Thyroid gland (tissue), 4 donors: ENCODE data around the gene SIRT2. TPM values are rescaled to one million over a fixed set of nuclear protein-coding genes. Genes with fewer than 3 reads are reported as not detected.
"Not testable (repeated sequence)": the region's sequence is repeated elsewhere in the genome, so short reads cannot be mapped to it uniquely, and the experiment has no call there.

ENCODE experiments used
- DNase-seq, 2 donors: peaks; one replicate each; pipeline ENCODE4 v3.0.0-alpha.2; 2019
- H3K27ac ChIP-seq, 3 donors: fragments of 200-600 bp; sonication (generic); 1 replicate in 2 of 3; 2 replicates in 1 of 3; pipeline ENCODE4 v1.5.1; 2016 to 2019; ENCODE audit warnings: mild to moderate bottlenecking in 1 of 3, moderate library complexity in 1 of 3
- H3K27me3 ChIP-seq: fragments of 200-600 bp; sonication (generic); one replicate; pipeline ENCODE4 v1.5.1; 2019
- H3K36me3 ChIP-seq, 2 donors: fragments of 200-600 bp; sonication (generic); one replicate each; pipeline ENCODE4 v1.5.1; 2016 to 2019
- H3K4me1 ChIP-seq, 2 donors: fragments of 200-600 bp; sonication (generic); one replicate each; pipeline ENCODE4 v1.5.1; 2017 to 2019
- H3K4me3 ChIP-seq, 3 donors: fragments of 200-600 bp; sonication (generic); replicated peaks in 1 of 3; 1 replicate in 2 of 3; 2 replicates in 1 of 3; pipeline ENCODE4 v1.5.1; 2016; ENCODE audit warnings: mild to moderate bottlenecking in 1 of 3
- H3K9me3 ChIP-seq: fragments of 200-600 bp; sonication (generic); one replicate; pipeline ENCODE4 v1.5.1; 2017
- CTCF ChIP-seq, 6 experiments: fragments of 200-600 bp in 3 of 6; fragments of 450-650 bp in 3 of 6; sonication (generic) in 3 of 6; IDR thresholded peaks; one replicate each; pipeline ENCODE4 v1.5.1; 2016 to 2019; ENCODE audit warnings: antibody characterized with exemption in 6 of 6, mild to moderate bottlenecking in 2 of 6, inconsistent platforms in 1 of 6, moderate library complexity in 1 of 6
- POLR2A ChIP-seq, 2 donors: fragments of 450-650 bp; IDR thresholded peaks; one replicate each; pipeline ENCODE4 v1.6.1; 2017; ENCODE audit warnings: antibody characterized with exemption in 2 of 2, mild to moderate bottlenecking in 2 of 2, moderate library complexity in 1 of 2
- WGBS, 2 donors: methylation state at CpG; one replicate each; pipeline ENCODE4 v1.1.5; 2017; 5-methylcytosine and 5-hydroxymethylcytosine counted together
- intact Hi-C: fragments of 100-400 bp; cut with DNase I; formaldehyde crosslinking; loops from one replicate; pipeline ENCODE4 v1.15.1; 2023
- total RNA-seq, 4 donors: library from RNA; depleted of rRNA; stranded (reverse); fragments of >200 nt; gene quantifications; one replicate each; pipeline ENCODE4 v1.2.3, GENCODE V29; 2016

The SIRT2 gene
- total RNA-seq, 4 donors from 2014 or later, result 69.6 to 107 (median 90.7) TPM

GRCh38 chr19:38942471-38943181 is 43.2 kb upstream of the SIRT2 start:
- TF ChIP-seq CTCF (IDR thresholded peaks at IDR 0.05) (no peak), POLR2A (IDR thresholded peaks at IDR 0.05) (no peak)
- H3K9me3 ChIP-seq, result no peaks in the 10 kb centered on the region
- WGBS, 2 donors, result 78 to 88% methylated on average over 18 to 20 of the region's 20 CpGs

GRCh38 chr19:38941979-38942378 is 42.6 kb upstream of the SIRT2 start:
- H3K4me1 ChIP-seq, result no peaks in the 10 kb centered on the region
- no peak overlapping the region for H3K27ac ChIP-seq
- no peaks in the 10 kb centered on the region for H3K9me3 ChIP-seq
- WGBS, 2 donors, result 82 to 86% methylated on average over 2 of the region's 2 CpGs
- TF ChIP-seq CTCF (IDR thresholded peaks at IDR 0.05), result no peak
- no peak for TF ChIP-seq POLR2A (IDR thresholded peaks at IDR 0.05)
- no peak overlapping the region for H3K4me3 ChIP-seq
- intact Hi-C loops, result loop anchor here (10.0 kb wide), 1 partner anchor 407 kb away; no protein-coding TSS in a partner anchor
- DNase-seq, result no peak
- H3K27me3 ChIP-seq, result no peaks in the 10 kb centered on the region
- H3K36me3 ChIP-seq, result no peaks in the 10 kb centered on the region

More at GRCh38 chr19:38942471-38943181, 43.2 kb upstream of the SIRT2 start:
- Histone ChIP-seq H3K4me1 (no peaks in the 10 kb centered on the region), H3K27me3 (no peaks in the 10 kb centered on the region), H3K4me3 (no peak overlapping the region), H3K27ac (no peak overlapping the region), H3K36me3 (no peaks in the 10 kb centered on the region)
- DNase-seq, result no peak
- intact Hi-C loops, result loop anchor here (10.0 kb wide), 1 partner anchor 408 kb away; no protein-coding TSS in a partner anchor

GRCh38 chr19:38941466-38941865 is 42.0 kb upstream of the SIRT2 start:
- H3K27me3 ChIP-seq, H3K36me3 ChIP-seq, DNase-seq, H3K27ac ChIP-seq, H3K4me3 ChIP-seq, H3K9me3 ChIP-seq, H3K4me1 ChIP-seq: not testable (repeated sequence)
- intact Hi-C loops, result loop anchor here (10.0 kb wide), 1 partner anchor 407 kb away; no protein-coding TSS in a partner anchor
- WGBS, 2 donors, result 83 to 90% methylated on average over 5 of the region's 5 CpGs

- no peaks in the 10 kb centered on the region for H3K36me3 ChIP-seq
- no peak overlapping the region for H3K27ac ChIP-seq
- DNase-seq, result no peak
- H3K4me1 ChIP-seq, result no peaks in the 10 kb centered on the region
- H3K4me3 ChIP-seq, result no peak overlapping the region
- no peaks in the 10 kb centered on the region for H3K9me3 ChIP-seq
- TF ChIP-seq CTCF (IDR thresholded peaks at IDR 0.05) (no peak), POLR2A (IDR thresholded peaks at IDR 0.05) (no peak)
- H3K27me3 ChIP-seq, result no peaks in the 10 kb centered on the region
- intact Hi-C loops, result loop anchor here (10.0 kb wide), 1 partner anchor 405 kb away; no protein-coding TSS in a partner anchor
- WGBS, 2 donors, result 44 to 60% methylated on average over 5 of the region's 5 CpGs
These were observed 40.5 kb upstream of the SIRT2 start for GRCh38 chr19:38939957-38940356.

GRCh38 chr19:38933544-38933943 is 34.1 kb upstream of the SIRT2 start:
- DNase-seq, result no peak
- H3K4me1 ChIP-seq, result peaks cover 0 to 17% of the 10 kb centered on the region in 2 donors
- TF ChIP-seq CTCF (IDR thresholded peaks at IDR 0.05), result no peak
- TF ChIP-seq POLR2A (IDR thresholded peaks at IDR 0.05), result no peak
- no peaks in the 10 kb centered on the region for H3K27me3 ChIP-seq
- H3K9me3 ChIP-seq, result no peaks in the 10 kb centered on the region
- WGBS, 2 donors, result 67 to 80% methylated on average over 4 of the region's 4 CpGs
- intact Hi-C loops, result no loop called here
- no peak overlapping the region for H3K4me3 ChIP-seq
- no peaks in the 10 kb centered on the region for H3K36me3 ChIP-seq
- no peak overlapping the region for H3K27ac ChIP-seq
